AG09309 (cell line): Measurements from ENCODE around the gene ARL8B.
"Not testable (repeated sequence)": the region's sequence is repeated elsewhere in the genome, so short reads cannot be mapped to it uniquely, and the experiment has no call there.

ENCODE experiments used
- DNase-seq: peaks from one replicate; pipeline ENCODE4 v3.0.0-alpha.2; 2010; ENCODE audit warnings: low read depth
- H3K4me3 ChIP-seq: 2 replicates; pipeline ENCODE4 v1.5.1; 2011; ENCODE audit warnings: mild to moderate bottlenecking, low read depth, low read length, moderate library complexity; ENCODE audit not compliant: control insufficient read depth
- TF ChIP-seq, protein P1 (sequence below): IDR thresholded peaks from 2 replicates; pipeline ENCODE4 v1.5.1; 2011; ENCODE audit warnings: mild to moderate bottlenecking, low read depth, low read length, inconsistent platforms; ENCODE audit not compliant: insufficient read depth, control insufficient read depth; ENCODE audit errors: missing control alignments

Gene ARL8B

GRCh38 chr3:5144316-5144994, 22.4 kb downstream of the ARL8B start:
- no peak for DNase-seq
- TF ChIP-seq, protein P1, sequence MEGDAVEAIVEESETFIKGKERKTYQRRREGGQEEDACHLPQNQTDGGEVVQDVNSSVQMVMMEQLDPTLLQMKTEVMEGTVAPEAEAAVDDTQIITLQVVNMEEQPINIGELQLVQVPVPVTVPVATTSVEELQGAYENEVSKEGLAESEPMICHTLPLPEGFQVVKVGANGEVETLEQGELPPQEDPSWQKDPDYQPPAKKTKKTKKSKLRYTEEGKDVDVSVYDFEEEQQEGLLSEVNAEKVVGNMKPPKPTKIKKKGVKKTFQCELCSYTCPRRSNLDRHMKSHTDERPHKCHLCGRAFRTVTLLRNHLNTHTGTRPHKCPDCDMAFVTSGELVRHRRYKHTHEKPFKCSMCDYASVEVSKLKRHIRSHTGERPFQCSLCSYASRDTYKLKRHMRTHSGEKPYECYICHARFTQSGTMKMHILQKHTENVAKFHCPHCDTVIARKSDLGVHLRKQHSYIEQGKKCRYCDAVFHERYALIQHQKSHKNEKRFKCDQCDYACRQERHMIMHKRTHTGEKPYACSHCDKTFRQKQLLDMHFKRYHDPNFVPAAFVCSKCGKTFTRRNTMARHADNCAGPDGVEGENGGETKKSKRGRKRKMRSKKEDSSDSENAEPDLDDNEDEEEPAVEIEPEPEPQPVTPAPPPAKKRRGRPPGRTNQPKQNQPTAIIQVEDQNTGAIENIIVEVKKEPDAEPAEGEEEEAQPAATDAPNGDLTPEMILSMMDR: no peak
- H3K4me3 ChIP-seq: no peak overlapping the region

- TF ChIP-seq, protein P1: no peak
Observed at GRCh38 chr3:5145120-5145519, 23.0 kb downstream of the ARL8B start.

DNA sequence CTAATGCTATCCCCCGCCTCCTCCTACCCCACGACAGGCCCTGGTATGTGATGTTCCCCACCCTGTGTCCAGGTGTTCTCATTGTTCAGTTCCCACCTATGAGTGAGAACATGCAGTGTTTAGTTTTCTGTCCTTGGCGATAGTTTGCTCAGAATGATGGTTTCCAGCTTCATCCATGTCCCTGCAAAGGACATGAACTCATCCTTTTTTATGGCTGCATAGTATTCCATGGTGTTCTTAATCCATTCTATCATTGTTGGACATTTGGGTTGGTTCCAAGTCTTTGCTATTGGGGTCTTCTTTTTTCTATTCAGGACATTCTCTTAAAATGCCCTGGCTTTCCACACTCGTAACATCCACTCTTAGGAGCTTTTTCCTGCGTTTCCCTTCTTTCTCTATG, 25.1 kb downstream of the ARL8B start:
- not testable (repeated sequence) for DNase-seq, H3K4me3 ChIP-seq

More at GRCh38 chr3:5145120-5145519, 23.0 kb downstream of the ARL8B start:
- no peak for DNase-seq
- H3K4me3 ChIP-seq: no peak overlapping the region

DNA sequence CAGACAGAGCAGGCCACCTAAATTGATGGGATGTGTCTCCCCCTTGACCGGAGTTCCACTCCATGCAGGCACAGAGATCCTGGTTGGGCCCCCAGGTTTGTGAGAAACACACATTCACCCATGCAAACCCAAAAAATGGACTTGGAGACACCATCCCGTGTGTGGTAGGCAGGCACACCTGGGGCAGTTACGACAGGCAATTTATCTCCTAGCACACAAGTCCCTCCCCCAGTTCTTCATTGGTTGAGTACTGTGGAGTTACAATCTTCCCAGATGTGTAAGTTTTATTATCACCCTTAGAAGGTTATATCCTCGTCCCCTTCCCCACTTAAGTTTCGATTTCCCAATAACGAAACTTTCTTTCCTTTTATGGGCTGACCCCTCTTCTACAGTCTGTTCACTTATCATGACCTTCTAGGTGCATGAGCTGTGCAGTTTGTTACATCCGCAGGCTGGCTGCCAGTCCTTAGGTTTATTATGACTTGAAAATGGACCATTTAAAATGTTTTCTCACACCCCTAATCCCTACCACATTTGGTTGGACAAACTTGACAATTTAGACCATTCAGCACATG, 27.3 kb downstream of the ARL8B start:
- H3K4me3 ChIP-seq: no peak overlapping the region
- TF ChIP-seq, protein P1: no peak
- DNase-seq: no peak

DNA sequence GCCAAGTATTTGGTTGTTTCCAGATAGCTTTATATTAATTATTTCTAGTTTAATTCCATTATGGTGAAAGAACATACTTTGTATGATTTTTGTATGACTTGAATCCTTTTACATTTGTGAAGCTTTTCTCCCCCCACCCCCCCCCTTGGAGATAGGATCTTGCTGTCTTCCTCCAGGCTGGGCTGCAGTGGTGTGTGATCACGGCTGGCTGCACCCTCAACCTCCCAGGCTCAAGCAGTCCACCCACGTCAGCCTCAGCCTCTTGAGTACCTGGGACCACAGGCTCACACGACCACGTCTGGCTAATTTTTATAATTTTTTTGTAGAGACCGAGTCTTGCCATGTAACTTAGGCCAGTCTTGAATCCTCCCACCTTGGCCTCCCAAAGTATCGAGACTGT, 29.5 kb downstream of the ARL8B start:
- H3K4me3 ChIP-seq: no peak overlapping the region
- DNase-seq: no peak
- TF ChIP-seq, protein P1: no peak

DNA sequence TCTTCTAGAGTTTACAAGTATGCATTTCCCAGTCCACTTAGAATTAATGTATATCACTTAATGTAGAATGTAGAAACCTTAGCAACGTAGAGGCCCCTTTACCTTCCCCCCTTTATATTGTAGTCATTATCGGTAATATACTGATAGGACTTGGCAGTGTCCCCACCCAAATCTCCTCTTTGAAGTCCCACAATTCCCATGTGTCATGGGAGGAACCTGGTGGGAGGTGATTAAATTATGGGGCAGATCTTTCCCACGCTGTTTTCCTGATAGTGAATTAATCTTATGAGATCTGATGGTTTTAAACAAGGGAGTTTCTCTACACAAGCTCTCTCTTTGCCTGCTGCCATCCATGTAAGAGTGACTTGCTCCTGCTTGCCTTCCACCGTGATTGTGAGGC, 31.0 kb downstream of the ARL8B start:
- no peak for DNase-seq
- TF ChIP-seq, protein P1: no peak
- no peak overlapping the region for H3K4me3 ChIP-seq

GRCh38 chr3:5155241-5155640, 33.1 kb downstream of the ARL8B start:
- no peak overlapping the region for H3K4me3 ChIP-seq
- DNase-seq: no peak
- TF ChIP-seq, protein P1: no peak
